Measurements from ENCODE around the gene SLC4A4. TPM values are rescaled to one million over a fixed set of nuclear protein-coding genes. Genes with fewer than 3 reads are reported as not detected.

The SLC4A4 gene
- total RNA-seq, 1 experiment from 2014 or later: 1.1 TPM

DNA sequence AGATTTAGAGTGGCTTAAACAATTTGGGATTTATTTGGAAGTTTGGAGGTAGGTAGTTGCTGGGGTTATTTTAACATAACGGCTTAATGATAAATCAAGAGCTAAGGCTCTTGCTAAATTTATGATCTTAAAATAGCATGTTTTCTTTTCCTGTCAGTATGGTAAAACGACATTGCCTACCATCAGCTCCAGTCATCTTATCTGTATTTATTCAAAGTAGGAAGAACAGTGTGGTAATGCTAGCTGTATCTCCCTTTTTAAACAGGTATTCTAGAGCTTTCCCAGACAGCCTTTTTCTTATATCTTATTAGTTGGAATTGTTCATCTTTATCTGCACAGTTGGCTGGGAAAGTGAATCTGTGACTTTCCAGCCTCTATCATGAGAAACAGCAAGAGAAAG lies 110.2 kb downstream of the SLC4A4 start:
- H3K27ac Mint-ChIP-seq: no peak overlapping the region
- ChIA-PET POLR2A (no interaction called here), CTCF (no interaction called here)
- no peaks in the 10 kb centered on the region for H3K4me1 Mint-ChIP-seq
- H3K36me3 Mint-ChIP-seq: no peaks in the 10 kb centered on the region
- ATAC-seq (no peak), DNase-seq (ENCODE audit: low spot score) (no peak)
- H3K4me3 Mint-ChIP-seq: no peak overlapping the region
- no peak for TF ChIP-seq NR2C2 (CRISPR knock-in tag; IDR thresholded peaks at IDR 0.05)
- TF ChIP-seq, protein P1, sequence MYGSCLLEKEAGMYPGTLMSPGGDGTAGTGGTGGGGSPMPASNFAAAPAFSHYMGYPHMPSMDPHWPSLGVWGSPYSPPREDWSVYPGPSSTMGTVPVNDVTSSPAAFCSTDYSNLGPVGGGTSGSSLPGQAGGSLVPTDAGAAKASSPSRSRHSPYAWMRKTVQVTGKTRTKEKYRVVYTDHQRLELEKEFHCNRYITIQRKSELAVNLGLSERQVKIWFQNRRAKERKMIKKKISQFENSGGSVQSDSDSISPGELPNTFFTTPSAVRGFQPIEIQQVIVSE (CRISPR knock-in tag; IDR thresholded peaks at IDR 0.05; ENCODE audit: borderline replicate concordance): no peak
- TF ChIP-seq CBFB (CRISPR knock-in tag; IDR thresholded peaks at IDR 0.05; ENCODE audit: low read depth): no peak
- no peak for TF ChIP-seq NFE2L1 (CRISPR knock-in tag; IDR thresholded peaks at IDR 0.05)
- TF ChIP-seq ESRRA (CRISPR knock-in tag; IDR thresholded peaks at IDR 0.05; ENCODE audit: borderline replicate concordance): no peak
- TF ChIP-seq ETV6 (CRISPR knock-in tag; IDR thresholded peaks at IDR 0.05): no peak
- no peak for TF ChIP-seq ZNF232 (CRISPR knock-in tag; IDR thresholded peaks at IDR 0.05)
- TF ChIP-seq, protein P2, sequence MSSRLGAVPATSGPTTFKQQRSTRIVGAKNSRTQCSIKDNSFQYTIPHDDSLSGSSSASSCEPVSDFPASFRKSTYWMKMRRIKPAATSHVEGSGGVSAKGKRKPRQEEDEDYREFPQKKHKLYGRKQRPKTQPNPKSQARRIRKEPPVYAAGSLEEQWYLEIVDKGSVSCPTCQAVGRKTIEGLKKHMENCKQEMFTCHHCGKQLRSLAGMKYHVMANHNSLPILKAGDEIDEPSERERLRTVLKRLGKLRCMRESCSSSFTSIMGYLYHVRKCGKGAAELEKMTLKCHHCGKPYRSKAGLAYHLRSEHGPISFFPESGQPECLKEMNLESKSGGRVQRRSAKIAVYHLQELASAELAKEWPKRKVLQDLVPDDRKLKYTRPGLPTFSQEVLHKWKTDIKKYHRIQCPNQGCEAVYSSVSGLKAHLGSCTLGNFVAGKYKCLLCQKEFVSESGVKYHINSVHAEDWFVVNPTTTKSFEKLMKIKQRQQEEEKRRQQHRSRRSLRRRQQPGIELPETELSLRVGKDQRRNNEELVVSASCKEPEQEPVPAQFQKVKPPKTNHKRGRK (CRISPR knock-in tag; IDR thresholded peaks at IDR 0.05; ENCODE audit: borderline replicate concordance): no peak
- no peak for TF ChIP-seq NFATC4 (CRISPR knock-in tag; IDR thresholded peaks at IDR 0.05)
- H3K27me3 Mint-ChIP-seq (ENCODE audit: low read depth): no peaks in the 10 kb centered on the region
- H3K9me3 Mint-ChIP-seq: no peaks in the 10 kb centered on the region

DNA sequence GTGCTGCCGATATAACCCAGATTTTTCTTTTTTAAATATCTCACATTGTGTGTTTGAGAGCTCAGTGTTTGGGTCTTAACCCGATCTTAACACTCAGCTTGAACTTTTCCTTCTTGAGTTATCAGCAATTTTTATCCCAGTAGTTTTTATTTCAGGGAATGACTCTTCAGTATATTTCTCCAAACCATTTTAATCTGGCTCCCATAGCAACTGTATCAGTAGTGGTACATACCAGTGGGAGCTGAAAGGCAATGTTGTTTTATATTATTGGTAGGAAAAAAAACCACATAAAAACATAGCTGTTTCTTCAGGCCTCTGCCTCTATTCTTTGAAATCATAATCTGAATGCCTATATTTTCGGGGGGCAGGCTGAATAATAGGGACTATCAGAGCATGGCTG lies 111.1 kb downstream of the SLC4A4 start:
- Mint-ChIP-seq H3K36me3 (no peaks in the 10 kb centered on the region), H3K27ac (no peak overlapping the region), H3K27me3 (ENCODE audit: low read depth) (no peaks in the 10 kb centered on the region), H3K4me1 (no peaks in the 10 kb centered on the region), H3K4me3 (no peak overlapping the region), H3K9me3 (no peaks in the 10 kb centered on the region)
- no peak for DNase-seq (ENCODE audit: low spot score)
- TF ChIP-seq NFATC4 (CRISPR knock-in tag; IDR thresholded peaks at IDR 0.05) (no peak), NFYB (CRISPR knock-in tag; conservative IDR thresholded peaks at IDR 0.05; ENCODE audit: low read depth) (no peak)
- TF ChIP-seq, protein P3, sequence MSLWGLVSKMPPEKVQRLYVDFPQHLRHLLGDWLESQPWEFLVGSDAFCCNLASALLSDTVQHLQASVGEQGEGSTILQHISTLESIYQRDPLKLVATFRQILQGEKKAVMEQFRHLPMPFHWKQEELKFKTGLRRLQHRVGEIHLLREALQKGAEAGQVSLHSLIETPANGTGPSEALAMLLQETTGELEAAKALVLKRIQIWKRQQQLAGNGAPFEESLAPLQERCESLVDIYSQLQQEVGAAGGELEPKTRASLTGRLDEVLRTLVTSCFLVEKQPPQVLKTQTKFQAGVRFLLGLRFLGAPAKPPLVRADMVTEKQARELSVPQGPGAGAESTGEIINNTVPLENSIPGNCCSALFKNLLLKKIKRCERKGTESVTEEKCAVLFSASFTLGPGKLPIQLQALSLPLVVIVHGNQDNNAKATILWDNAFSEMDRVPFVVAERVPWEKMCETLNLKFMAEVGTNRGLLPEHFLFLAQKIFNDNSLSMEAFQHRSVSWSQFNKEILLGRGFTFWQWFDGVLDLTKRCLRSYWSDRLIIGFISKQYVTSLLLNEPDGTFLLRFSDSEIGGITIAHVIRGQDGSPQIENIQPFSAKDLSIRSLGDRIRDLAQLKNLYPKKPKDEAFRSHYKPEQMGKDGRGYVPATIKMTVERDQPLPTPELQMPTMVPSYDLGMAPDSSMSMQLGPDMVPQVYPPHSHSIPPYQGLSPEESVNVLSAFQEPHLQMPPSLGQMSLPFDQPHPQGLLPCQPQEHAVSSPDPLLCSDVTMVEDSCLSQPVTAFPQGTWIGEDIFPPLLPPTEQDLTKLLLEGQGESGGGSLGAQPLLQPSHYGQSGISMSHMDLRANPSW (CRISPR knock-in tag; conservative IDR thresholded peaks at IDR 0.05; ENCODE audit: low read depth): no peak
- TF ChIP-seq, protein P4, sequence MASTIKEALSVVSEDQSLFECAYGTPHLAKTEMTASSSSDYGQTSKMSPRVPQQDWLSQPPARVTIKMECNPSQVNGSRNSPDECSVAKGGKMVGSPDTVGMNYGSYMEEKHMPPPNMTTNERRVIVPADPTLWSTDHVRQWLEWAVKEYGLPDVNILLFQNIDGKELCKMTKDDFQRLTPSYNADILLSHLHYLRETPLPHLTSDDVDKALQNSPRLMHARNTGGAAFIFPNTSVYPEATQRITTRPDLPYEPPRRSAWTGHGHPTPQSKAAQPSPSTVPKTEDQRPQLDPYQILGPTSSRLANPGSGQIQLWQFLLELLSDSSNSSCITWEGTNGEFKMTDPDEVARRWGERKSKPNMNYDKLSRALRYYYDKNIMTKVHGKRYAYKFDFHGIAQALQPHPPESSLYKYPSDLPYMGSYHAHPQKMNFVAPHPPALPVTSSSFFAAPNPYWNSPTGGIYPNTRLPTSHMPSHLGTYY (CRISPR knock-in tag; IDR thresholded peaks at IDR 0.05): no peak
- TF ChIP-seq, protein P5, sequence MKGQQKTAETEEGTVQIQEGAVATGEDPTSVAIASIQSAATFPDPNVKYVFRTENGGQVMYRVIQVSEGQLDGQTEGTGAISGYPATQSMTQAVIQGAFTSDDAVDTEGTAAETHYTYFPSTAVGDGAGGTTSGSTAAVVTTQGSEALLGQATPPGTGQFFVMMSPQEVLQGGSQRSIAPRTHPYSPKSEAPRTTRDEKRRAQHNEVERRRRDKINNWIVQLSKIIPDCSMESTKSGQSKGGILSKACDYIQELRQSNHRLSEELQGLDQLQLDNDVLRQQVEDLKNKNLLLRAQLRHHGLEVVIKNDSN (CRISPR knock-in tag; IDR thresholded peaks at IDR 0.05): no peak
- POLR2A ChIA-PET: no interaction called here
- CTCF ChIA-PET: no interaction called here
- ATAC-seq: no peak

DNA sequence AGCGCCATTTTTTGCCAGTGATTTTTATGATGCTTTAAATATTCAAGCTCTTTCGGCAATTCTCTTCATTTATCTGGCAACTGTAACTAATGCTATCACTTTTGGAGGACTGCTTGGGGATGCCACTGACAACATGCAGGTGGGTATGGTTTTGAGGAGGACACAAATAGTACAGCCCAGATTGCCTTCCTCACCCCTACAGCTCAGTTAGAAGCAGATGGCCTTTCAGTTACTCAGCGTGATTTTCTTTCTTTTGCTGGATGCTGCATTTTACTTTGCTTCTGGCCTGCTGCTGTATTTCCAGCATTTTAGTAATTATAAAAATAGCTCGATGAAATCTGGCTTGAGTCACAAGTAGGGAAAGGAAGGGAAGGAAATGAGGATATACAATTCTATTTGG lies 114.7 kb downstream of the SLC4A4 start:
- no peaks in the 10 kb centered on the region for H3K4me1 Mint-ChIP-seq
- no peak for DNase-seq (ENCODE audit: low spot score)
- no peak for ATAC-seq
- H3K36me3 Mint-ChIP-seq: no peaks in the 10 kb centered on the region
- CTCF ChIA-PET: no interaction called here
- H3K27me3 Mint-ChIP-seq (ENCODE audit: low read depth): no peaks in the 10 kb centered on the region
- POLR2A ChIA-PET: no interaction called here
- no peaks in the 10 kb centered on the region for H3K9me3 Mint-ChIP-seq
- no peak overlapping the region for H3K4me3 Mint-ChIP-seq
- H3K27ac Mint-ChIP-seq: no peak overlapping the region
- no peak for TF ChIP-seq IRF2 (CRISPR knock-in tag; IDR thresholded peaks at IDR 0.05; ENCODE audit: borderline replicate concordance, low read depth)
- TF ChIP-seq, protein P6, sequence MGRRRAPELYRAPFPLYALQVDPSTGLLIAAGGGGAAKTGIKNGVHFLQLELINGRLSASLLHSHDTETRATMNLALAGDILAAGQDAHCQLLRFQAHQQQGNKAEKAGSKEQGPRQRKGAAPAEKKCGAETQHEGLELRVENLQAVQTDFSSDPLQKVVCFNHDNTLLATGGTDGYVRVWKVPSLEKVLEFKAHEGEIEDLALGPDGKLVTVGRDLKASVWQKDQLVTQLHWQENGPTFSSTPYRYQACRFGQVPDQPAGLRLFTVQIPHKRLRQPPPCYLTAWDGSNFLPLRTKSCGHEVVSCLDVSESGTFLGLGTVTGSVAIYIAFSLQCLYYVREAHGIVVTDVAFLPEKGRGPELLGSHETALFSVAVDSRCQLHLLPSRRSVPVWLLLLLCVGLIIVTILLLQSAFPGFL (CRISPR knock-in tag; IDR thresholded peaks at IDR 0.05; ENCODE audit: borderline replicate concordance): no peak
- TF ChIP-seq, protein P7, sequence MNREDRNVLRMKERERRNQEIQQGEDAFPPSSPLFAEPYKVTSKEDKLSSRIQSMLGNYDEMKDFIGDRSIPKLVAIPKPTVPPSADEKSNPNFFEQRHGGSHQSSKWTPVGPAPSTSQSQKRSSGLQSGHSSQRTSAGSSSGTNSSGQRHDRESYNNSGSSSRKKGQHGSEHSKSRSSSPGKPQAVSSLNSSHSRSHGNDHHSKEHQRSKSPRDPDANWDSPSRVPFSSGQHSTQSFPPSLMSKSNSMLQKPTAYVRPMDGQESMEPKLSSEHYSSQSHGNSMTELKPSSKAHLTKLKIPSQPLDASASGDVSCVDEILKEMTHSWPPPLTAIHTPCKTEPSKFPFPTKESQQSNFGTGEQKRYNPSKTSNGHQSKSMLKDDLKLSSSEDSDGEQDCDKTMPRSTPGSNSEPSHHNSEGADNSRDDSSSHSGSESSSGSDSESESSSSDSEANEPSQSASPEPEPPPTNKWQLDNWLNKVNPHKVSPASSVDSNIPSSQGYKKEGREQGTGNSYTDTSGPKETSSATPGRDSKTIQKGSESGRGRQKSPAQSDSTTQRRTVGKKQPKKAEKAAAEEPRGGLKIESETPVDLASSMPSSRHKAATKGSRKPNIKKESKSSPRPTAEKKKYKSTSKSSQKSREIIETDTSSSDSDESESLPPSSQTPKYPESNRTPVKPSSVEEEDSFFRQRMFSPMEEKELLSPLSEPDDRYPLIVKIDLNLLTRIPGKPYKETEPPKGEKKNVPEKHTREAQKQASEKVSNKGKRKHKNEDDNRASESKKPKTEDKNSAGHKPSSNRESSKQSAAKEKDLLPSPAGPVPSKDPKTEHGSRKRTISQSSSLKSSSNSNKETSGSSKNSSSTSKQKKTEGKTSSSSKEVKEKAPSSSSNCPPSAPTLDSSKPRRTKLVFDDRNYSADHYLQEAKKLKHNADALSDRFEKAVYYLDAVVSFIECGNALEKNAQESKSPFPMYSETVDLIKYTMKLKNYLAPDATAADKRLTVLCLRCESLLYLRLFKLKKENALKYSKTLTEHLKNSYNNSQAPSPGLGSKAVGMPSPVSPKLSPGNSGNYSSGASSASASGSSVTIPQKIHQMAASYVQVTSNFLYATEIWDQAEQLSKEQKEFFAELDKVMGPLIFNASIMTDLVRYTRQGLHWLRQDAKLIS (CRISPR knock-in tag; IDR thresholded peaks at IDR 0.05; ENCODE audit: borderline replicate concordance): no peak
- TF ChIP-seq NFATC4 (CRISPR knock-in tag; IDR thresholded peaks at IDR 0.05): no peak
- TF ChIP-seq, protein P8, sequence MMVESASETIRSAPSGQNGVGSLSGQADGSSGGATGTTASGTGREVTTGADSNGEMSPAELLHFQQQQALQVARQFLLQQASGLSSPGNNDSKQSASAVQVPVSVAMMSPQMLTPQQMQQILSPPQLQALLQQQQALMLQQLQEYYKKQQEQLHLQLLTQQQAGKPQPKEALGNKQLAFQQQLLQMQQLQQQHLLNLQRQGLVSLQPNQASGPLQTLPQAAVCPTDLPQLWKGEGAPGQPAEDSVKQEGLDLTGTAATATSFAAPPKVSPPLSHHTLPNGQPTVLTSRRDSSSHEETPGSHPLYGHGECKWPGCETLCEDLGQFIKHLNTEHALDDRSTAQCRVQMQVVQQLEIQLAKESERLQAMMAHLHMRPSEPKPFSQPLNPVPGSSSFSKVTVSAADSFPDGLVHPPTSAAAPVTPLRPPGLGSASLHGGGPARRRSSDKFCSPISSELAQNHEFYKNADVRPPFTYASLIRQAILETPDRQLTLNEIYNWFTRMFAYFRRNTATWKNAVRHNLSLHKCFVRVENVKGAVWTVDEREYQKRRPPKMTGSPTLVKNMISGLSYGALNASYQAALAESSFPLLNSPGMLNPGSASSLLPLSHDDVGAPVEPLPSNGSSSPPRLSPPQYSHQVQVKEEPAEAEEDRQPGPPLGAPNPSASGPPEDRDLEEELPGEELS (CRISPR knock-in tag; IDR thresholded peaks at IDR 0.05): no peak
- TF ChIP-seq FOXJ3 (CRISPR knock-in tag; IDR thresholded peaks at IDR 0.05; ENCODE audit: borderline replicate concordance): no peak
